ENCODE data around the gene TNK2.
"Not testable (repeated sequence)": the region's sequence is repeated elsewhere in the genome, so short reads cannot be mapped to it uniquely, and the experiment has no call there.

Gene TNK2

DNA sequence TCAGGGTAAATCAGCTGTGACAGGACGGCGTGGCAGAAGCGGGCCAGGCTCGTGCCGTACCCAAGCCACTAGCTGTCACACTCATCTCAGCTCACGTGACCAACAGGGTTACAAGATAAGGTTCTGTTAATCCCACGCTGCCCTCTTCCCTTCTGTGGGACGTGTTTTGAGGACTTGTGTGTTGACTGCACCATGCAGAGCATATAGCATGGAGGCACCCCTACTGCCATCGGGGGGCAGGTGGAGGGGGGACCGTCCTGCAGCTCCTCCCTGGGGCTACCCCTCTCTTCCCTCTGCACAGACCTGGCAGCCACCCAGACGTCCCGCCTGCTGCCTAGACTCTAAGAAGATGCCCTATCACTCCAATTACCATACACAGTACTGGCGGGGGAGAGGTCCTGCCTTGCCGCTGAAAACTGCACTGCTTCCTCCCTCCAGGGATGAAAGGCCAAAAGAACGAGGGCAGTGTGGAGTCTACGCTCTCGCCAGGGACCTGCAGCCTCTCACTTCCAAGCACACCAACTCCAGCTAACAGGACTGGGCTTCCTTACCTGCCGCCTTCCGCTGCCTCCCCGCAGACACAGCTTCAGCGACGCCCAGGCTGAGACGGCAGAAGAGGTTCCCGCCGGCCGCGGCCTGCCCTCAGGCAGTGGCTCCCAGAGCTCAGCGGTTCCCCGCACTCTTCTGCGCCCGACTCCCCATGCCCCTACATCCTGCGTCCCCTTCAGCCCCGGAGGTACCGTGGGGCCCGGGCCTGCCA, at the start of gene TNK2:
Gene TNK2 (minus strand): TSS at position 618 of the 760 bp plus-strand sequence. CDS start 19,963 bp downstream, outside the sequence.
- DNase-seq = peak; percentile 63

DNA sequence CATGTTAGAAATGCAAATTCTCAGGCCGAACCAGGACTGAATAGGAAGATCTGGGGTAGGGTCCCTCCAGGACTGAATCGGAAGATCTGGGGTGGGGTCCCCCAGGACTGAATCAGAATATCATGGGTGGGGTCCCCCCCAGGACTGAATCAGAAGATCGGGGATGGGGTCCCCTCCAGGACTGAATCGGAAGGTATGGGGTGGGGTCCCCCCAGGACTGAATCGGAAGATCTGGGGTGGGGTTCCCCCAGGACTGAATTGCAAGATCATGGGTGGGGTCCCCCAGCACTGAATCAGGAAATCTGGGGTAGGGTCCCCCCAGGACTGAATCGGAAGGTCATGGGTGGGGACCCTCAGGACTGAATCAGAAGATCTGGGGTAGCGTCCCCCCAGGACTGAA, 48.2 kb upstream of the TNK2 start:
- DNase-seq = no peak

- DNase-seq = not testable (repeated sequence)
These were observed 47.1 kb upstream of the TNK2 start for GRCh38 chr3:195955416-195955841.

GRCh38 chr3:195954752-195955119, 46.4 kb upstream of the TNK2 start:
- DNase-seq = not testable (repeated sequence)

GRCh38 chr3:195954052-195954751, 45.9 kb upstream of the TNK2 start:
- peak; percentile 89 for DNase-seq

DNA sequence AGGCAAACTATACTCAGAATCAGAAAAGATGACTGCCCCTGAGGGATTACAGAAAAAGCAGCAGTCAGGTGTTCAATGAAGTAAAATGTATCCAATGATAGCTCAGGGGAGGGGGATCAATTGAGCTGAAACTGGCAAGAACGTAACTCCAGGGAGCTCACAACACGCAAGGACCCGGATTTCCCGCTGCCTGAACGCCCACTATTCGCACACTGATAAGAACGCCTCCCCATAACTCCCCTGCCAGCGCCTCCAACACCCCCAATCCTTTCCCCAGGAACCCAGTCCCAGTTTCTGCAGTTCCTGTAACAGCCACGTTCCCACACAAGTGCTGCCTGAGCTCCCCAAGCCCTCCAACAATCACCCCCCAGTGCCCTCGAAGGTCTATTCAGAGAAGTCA, 44.2 kb upstream of the TNK2 start:
- not testable (repeated sequence) for DNase-seq

- DNase-seq = not testable (repeated sequence)
These were observed 43.3 kb upstream of the TNK2 start for GRCh38 chr3:195951443-195952177.

GRCh38 chr3:195950731-195951130, 42.4 kb upstream of the TNK2 start:
- DNase-seq = not testable (repeated sequence)

- DNase-seq = not testable (repeated sequence)
These were observed 41.8 kb upstream of the TNK2 start for GRCh38 chr3:195950164-195950563.

GRCh38 chr3:195946910-195947699, 38.8 kb upstream of the TNK2 start:
- DNase-seq = not testable (repeated sequence)

- not testable (repeated sequence) for DNase-seq
These were observed 33.0 kb upstream of the TNK2 start for GRCh38 chr3:195941265-195941815.

- not testable (repeated sequence) for DNase-seq
These were observed 32.5 kb upstream of the TNK2 start for GRCh38 chr3:195940806-195941205.

DNA sequence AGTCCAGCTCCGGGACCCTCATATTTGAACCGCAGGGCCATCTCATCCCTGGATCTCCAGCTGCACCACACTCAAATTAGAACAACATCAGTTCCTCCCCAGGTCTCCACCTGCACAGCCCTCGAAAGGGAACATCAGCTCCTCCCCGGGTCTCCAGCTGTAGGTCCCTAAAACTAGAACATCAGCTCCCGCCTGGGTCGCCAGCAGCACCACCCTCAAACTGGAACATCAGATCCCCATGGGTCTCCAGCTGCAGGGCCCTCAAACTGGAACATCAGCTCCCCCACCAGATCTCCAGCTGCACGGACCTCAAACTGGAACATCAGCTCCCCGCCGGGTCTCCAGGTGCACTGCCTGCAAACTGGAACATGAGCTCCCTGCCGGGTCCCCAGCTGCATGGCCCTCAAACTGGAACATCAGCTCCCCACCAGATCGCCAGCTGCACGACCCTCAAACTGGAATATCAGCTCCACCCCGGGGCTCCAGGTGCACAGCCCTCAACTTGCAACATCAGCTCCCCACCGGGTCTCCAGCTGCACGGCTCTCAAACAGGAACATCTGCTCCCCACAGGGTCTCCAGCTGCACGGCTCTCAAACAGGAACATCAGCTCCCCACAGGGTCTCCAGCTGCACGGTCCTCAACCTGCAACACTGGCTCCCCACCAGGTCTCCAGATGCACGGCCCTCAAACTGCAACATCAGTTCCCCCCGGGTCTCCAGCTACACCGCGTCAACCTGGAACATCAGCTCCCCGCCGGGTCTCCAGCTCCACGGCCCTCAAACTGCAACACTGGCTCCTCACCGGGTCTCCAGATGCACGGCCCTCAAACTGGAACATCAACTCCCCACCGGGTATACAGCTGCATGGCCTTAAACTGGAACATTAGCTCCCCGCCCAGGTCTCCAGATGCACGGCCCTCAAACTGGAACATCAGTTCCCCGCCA, 31.4 kb upstream of the TNK2 start:
- not testable (repeated sequence) for DNase-seq

GRCh38 chr3:195933044-195933430, 24.7 kb upstream of the TNK2 start:
- not testable (repeated sequence) for DNase-seq

GRCh38 chr3:195932418-195933043, 24.2 kb upstream of the TNK2 start:
- no peak for DNase-seq

DNA sequence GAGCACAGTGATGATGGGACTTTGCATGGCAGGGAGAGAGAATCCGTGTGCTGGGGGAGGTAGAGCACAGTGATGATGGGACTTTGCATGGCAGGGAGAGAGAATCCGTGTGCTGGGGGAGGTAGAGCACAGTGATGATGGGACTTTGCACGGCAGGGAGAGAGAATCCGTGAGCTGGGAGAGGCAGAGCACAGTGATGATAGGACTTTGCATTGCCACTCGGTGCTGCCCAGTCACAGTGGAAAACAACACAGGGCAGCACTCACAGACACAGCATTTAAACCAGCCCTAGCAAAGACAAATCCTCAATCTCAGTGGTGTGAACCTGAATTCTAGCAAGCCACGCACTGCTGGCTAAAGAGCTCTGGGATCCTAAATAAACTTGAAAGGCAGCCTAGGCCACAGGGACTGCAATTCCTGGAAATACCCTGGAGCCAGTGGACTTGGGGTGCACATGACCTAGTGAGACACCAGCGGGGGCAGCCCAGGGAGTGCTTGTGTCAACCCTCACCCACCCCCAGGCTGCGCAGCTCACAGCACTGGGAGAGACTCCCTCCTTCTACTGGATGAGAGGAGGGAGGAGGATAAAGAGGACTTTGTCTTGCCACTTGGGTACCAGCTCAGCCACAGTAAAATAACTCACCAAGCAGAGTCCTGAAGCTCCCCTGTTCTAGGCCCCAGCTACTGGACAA, 23.4 kb upstream of the TNK2 start:
- DNase-seq = no peak

- DNase-seq = no peak
These were observed 21.1 kb upstream of the TNK2 start for GRCh38 chr3:195929452-195929851.

GRCh38 chr3:195921334-195921791, 13.0 kb upstream of the TNK2 start:
- DNase-seq = no peak

- DNase-seq = no peak
These were observed 9.8 kb upstream of the TNK2 start for GRCh38 chr3:195918176-195918575.

DNA sequence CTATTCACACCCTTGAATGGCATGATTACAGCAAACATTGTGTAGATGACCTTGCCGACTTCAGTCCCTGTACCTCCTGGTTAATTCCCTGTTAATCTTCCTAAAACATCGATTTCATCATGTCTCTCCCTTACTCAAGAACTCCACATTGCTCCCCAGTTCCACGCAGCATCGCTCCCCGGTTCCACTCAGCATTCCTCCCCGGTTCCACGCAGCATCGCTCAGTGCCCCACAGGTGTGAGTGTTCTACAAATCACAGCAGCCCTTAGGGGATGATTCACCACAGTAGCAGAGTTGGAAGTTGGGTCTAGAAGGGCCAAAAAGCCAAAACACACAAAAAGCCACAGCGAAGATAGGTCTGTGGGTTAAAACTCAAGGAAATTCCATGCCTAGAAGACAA, 8.6 kb upstream of the TNK2 start:
- DNase-seq = no peak

Data from activated CD4-positive, CD25-positive, alpha-beta regulatory T cell treated with anti-CD3 and anti-CD28 coated beads, Interleukin-2, amount 50 U/mL, for 72 hours (primary cell).